Suppressor macrophage treated with lipopolysaccharide for 1 hour (primary cell): ENCODE measurements around the gene CHST8.

ENCODE experiments used
- DNase-seq, 3 donors: peaks; one replicate each; pipeline ENCODE4 v3.0.0-alpha.2; 2020 to 2022

The CHST8 gene

DNA sequence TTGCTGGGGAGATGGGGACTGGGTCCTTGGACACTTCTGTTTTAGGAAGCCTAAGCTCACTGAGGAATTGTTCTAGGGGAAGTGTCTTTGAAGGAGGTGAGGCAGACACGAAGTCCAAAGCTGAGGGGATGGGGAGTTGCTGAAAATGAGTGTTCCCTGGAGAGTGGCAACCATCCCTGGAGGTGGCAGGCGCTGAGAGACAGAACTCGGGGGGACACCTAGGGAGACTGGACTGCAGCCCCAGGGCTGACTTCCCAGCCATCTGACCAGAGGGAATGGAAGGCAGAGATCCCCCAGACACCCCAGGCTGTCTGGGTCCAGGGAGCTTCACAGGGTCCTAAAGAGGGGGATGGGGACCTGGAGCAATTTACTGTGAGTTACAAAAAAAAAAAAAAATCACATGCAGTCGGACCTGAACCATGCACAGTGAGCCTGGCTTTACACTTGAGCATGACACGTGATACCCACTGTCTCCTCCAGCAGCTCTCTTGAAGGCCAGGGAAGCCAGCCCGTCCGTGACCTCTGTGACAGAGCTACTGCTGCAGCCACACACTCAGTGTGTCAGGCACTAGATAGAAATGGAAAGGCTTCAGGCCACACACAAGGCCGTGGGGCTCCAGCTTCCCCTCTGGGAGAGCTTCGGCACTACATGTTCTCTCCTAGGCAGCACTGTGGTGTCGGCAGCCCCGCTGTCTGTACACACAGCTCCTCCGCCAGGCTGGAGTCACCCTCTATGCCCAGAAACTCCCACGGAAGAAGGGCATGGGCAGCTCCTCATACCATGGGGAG, 97.8 kb downstream of the CHST8 start:
- no peak for DNase-seq

DNA sequence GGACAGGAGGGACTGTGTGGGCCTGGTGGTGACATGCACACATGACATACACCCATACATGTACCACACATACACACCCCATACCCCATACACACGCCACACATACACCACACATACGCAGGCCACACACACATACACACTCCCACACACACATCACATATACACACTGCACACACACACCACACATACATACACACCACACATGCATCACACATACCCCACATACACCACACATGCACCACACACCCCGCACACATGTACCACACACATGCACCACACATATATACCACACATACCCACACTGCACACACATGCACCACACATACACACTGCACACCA, 98.4 kb downstream of the CHST8 start:
- DNase-seq: no peak

DNA sequence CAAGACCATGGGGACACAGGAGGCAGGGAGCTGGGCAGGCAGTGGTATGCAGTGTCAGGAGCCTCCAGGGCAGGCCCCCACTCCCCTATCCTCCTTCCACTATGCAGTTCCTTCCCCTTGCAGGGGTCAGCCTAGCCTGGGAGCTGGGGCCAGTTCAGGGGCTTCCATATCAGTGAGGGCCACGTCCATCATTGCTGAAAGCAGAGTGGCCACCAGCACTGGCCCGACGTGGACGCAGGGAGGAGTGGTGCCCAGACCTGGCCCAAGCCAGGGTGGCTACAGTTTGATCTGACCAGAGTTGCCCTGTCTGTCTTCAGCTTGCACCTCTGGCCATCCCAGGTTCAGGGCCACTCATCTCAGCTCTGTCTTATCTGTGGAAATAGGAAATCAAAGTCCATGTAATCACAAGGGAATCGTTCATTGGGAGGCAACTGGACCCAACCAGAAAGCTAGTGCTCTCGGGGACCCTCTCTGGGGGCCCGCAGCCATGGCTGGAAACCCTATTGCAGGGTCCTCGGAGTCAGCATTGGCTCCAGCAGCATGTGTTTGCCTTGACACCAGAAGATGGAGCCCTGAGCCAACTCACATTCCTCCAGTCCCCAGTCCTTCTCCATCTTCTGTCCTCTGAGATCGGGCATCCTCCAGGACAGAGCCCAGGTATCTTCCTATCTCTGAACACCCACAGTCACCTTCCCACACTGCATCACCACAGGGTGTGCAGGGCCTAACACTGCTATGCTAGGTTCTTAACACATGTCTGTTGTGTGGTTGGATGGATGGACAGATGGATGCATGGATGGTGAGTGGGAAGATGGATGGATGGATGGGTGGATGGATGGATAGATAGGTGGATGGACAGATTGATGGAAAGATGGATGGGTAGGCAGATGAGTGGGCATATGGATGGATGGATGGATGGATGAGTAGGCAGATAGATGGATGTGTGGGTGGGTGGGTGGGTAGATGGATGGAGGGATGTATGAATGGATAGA, 99.2 kb downstream of the CHST8 start:
- DNase-seq: no peak

DNA sequence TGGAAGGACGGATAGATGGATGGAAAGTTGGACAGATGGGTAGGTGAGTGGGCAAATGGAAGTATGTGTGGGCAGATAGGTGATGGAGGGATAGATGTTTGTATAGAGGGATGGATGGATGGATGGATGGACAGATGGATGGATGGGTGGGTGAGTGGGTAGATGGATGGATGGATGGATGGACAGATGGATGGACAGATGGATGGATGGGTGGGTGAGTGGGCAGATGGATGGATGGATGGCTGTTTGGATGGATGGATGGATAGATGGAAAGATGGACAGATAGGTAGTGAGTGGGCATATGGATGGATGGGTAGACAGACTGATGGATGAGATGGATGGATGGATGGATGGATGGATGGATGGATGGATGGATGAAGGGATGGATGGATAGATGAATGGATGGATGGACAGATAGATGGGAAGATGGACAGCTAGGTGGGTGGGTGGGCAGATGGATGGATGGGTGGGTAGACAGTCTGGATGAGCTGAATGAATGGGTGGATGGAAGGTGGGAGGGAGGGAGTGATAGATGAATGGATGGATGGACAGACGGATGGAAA, 100.1 kb downstream of the CHST8 start:
- DNase-seq: no peak

DNA sequence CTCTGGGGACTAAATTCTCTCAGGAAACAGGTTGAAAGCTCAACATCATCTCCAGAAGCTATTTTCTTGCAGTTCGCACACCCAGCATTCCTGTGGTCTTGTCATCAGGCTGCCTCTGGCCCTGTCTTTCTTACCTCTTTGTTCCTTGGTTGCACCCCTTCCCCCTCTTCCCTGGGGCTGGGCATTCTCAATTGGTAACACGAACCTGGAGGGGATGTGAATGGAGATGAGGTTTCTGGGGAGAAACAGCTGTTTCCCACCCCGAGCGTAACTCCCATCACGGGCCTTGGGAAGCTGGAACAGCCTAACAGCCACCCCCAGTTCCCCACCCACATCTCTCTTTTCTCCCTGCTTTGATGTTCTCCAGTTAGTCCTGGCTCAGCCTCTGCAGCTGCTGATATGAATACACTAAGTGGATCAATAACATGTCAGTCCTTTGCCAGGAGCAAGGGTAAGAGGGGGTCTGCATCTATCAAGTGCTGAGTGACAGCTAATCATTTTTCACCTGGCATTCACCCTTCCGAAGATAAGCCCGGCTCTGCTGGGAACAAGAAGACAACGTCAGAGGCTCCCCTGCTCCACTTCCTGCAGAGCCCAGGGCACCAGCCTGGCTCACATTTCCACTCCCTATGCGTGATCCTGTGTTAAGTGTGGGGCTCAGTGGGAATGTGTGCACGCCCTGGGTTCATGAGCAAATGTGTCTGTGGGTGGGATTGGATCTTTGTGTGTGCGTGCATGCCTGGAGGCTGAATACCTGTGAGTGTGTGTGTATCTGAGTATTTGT, 100.9 kb downstream of the CHST8 start:
- DNase-seq: no peak

DNA sequence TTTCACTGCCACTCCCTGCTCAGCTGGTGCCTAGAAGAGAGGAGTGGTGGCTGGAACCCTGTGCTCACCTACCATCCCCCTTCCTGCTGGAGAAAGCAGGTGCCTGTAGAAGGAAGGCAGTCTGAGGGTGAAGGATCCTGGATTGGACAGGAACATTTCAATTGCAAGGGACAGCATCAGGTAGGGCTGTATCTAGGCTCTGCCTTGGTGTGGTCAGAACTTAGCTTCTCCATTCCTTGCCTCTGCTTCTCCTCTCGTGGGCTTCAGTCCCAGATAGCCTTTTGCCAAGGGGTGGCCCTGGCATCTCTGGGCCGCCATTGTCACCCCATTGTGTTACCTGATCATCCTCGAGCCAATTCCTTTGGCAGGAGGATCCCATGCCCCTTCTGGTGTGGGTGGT, 101.8 kb downstream of the CHST8 start:
- no peak for DNase-seq

DNA sequence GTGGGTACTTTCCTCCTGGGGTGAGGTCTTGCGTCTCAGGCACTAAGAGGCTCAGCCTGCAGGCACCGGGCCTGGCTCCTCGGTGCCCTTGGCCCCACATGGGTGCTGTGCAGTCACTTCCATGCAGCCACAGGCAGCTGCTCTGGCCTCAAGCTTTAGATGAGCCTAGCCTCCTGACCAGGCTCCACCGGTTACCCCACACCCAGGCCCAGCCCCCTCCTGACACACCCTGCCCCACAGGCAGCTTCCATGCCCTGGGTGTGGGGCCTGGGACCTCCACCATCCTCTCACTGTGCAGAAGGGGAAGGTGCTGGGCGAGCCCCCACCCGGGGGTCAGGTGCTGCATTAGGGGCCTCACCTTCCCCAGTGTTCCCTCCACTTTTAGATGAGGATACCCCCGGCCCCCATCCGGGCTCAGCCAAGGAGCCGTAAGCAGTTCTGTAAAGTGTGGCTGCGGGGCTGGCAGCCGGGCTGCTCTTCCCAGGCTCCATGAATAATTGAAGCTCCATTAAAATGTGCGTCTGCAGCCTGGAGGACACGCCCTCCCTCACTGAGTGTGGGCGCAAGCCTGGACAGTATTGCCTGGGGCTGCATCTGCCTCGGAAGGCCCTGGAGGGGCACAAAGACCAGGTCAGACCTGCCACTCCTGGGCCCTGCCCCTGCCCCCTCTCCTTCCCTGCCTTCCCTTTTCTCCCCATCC, 102.4 kb downstream of the CHST8 start:
- no peak for DNase-seq

DNA sequence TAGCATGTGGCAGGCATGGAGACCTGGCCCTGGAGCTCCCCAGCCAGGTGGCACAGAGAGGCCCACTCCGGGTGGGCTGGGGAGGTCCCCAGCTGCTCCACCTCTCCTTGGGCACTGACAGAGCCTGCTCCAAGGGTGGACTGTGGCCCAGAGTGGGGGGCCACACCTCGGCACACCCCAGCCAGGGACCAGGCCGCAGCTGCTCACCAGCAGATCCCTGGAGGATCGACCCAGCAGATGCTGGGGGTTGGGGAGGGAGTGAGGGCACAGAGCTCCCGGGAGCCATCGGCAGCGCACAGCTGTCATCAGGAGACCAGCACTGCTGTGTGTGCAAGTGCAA, 102.9 kb downstream of the CHST8 start:
- no peak for DNase-seq

DNA sequence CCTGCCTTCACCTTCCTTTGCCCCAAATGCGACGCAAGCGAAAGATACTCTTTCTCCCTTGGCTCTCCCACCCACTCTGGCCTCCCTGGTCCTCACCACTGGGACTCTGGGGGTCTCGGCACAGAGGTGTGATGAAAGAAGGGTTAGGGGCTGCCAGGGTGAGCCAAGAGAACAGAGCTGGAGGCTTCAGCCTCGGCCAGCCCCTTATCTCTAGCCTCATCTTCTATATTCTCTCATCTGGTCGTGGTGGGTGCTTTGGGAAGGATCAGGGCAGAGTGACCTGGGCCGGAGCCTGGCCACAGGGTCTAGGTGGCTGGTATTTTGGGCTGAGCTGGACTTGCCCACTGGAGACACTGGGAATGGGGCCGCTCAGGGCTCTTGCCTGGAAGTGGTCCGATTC, 103.8 kb downstream of the CHST8 start:
- DNase-seq: no peak

DNA sequence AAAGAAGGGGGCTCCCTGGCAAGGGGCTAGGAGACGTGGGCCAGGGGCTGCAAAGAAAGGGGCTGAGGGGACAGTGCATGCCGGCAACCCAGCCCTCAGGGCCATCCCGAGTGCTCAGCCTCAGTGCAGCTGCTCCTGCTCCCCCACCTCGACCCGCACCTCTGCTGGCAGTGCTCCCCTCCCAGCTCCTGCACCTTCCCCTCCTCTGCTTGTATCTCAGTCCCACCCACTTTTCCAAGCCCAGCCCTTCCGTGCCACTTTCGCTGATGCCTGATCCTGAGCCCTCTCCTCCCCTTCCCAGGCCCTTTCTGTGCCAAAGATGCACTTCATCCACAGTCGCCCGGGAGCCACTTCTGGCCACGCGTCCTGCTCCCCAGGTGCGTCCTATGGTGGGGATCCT, 105.0 kb downstream of the CHST8 start:
- no peak for DNase-seq

DNA sequence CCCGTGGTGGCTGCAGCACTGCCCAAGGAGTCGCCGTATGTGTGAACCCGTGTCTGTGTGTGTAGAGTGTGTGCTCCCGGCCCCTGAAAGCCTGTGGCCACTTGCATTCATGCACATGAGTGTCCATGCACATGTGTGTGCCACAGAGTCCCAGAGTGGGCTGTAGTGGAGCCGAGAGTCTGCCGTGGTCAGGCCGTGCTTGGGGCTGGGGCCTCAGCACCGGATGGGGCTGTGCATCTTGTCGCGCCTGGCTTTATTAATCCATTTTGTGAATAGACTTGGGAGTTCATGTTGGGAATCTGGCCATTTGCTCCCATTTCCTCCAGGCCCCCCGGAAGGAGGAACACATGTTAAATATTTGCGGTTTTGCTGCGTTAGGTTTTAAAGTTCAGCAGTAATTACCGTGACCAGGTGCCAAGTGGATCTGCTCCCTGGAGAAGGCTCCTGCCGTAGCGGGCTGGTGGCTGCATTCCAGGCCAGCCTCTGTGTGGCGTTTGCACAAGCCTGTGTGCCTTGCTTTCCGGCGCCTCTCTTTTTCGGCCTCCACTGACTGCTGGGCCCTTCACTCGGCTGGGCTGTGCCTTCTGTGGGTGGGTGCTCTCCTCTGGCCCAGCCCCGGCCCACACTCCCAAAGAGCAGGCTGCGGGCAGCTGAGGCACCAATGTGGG, 105.7 kb downstream of the CHST8 start:
- no peak for DNase-seq

DNA sequence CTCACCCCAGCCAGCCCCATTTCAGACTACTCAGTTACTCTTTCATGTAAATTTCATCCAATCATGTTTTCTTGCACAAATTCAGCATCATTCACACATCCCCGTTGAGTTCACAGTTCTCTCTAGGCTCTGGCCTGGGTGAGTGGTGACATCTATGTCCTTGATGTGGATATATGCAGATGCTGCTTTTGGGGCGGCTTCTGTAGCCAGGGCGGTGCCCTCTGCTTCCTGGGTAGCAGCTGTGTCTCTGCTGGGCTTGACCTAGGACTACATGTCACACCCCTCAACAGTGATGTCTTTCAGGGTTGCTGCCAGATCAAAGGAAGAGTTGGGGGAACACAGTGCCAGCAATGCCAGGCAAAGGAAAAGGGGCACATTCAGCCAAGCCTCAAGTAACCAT, 106.4 kb downstream of the CHST8 start:
- no peak for DNase-seq

DNA sequence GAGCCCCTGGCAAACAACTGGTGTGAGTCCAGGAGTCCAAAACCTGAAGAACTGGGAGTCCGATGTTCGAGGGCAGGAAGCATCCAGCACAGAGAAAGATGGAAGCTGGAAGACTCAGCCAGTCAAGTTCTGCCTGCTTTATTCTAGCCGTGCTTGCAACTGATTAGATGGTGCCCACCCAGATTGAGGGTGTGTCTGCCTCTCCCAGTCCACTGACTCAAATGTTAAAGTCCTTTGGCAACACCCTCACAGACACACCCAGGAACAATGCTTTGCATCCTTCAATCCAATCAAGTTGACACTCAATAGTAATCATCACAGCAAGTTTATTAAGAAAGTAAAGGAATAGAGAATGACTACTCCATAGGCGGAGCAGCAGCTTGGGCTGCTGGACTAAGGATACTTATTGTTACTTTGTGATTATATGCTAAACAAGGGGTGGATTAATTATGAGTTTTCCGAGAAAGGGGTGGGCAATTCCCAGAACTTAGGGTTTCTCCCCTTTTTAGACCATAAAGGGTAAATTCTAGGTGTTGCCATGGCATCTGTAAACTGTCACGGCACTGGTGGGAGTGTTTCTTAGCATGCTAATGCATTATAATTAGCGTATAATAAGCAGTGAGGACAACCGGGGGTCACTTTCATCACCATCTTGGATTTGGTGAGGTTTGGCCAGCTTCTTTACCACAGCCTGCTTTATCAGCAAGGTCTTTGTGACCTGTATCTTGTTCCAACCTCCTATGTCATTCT, 109.3 kb downstream of the CHST8 start:
- DNase-seq: no peak

DNA sequence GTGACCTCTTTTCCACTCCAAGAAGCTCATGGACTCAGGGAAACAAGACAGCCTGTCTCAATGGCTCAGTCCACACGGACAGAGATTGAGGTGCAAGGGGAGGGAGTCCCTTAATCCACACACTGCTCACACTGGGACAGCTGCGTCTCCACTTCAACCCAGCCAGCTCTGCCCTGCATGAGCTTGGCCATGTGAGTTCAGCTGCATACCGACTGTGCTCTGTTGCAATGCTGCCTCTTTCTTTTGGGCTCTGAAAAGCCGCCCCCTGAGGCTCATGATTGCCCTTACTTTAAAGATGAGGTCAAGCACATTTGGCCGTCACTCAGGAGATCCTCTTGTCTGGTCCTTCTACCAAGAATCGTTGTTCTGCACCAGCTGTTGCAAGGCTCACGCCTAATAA, 110.1 kb downstream of the CHST8 start:
- no peak for DNase-seq

DNA sequence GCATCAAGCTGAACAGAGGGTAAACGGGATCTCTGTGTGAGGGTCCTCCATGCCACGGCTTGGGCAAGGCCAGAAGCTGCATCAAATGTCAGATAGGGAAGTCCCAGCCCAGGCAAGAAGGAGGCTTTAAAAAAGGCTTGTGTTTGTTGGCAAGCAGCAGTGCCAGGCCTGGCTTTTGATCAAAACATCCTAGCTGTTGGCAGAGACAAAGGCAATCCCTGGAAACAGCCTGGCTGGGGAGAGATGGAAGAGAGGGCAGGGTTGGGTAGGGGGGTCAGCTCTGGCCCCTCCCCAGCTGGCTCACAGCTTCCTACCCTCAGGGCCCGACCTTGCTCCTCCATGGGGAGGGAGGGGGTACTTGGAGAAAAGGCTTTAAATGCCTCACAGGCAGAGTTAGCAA, 113.2 kb downstream of the CHST8 start:
- DNase-seq: no peak

DNA sequence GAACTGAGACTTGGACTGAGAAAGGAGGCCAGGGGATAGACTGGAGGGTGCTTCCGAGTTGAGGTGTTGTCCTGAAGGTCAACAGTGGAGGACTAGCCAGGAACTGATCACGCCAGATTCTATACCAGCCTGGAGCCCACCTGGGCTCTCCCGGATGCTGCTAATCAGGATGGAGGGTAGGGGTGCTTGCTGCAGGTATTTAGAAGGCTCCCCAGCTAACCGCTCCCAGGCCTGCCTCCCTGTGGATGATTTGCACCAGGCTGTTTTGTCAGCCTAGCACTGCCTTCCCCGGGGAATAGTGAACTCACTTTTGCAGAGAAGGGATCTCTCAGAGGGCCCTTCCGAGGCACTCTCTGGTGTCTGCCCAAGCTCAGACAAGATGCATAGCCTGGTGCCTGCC, 114.4 kb downstream of the CHST8 start:
- DNase-seq: no peak

DNA sequence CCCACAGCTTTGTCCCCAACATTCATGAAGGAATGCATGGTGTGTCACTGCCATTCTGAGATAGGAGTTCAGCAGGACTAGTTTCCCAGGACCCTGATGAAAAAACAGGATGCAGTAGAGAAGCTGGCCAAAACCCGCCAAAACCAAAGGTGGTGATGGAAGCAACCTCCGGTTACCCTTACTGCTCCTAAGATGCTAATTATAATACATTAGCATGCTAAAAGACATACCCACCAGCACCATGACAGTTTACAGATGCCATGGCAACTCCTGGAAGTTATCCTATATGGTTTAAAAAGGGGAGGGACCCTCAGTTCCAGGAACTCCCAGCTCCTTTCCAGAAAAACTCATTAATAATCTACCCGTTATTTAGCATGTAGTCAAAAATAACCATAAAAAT, 115.0 kb downstream of the CHST8 start:
- DNase-seq: no peak

DNA sequence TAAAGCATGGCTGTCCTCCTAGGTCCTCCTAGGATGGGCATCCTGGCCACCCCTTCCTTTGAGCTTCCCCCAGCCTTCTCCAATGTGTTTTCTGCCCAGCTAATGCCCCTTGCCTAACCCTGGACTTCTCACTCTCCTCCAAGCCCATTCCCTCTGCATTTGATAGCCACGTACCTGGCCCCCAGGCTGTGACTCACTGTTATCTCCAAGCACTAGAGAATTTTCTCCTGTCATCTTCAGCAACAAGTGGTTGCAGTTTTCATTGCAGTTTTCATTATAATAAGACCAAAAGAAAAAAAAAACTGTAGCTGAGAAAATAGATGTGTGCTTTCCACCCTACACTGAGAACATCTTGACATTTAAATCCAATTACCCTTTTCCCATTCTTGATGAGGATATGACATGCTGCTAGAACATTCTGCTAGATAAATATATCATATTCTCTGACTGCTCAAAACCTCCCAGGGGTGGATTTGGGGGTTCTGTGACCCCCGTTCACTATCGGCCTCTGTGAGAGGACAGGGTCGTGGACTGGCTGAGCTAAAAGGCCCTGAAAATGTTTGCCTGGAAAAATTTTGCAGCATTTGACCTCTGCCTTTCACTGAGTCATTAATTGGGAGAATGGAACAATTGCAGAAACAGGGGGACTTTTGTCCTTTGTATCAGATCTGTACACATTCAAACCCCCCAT, 116.1 kb downstream of the CHST8 start:
- DNase-seq: no peak

DNA sequence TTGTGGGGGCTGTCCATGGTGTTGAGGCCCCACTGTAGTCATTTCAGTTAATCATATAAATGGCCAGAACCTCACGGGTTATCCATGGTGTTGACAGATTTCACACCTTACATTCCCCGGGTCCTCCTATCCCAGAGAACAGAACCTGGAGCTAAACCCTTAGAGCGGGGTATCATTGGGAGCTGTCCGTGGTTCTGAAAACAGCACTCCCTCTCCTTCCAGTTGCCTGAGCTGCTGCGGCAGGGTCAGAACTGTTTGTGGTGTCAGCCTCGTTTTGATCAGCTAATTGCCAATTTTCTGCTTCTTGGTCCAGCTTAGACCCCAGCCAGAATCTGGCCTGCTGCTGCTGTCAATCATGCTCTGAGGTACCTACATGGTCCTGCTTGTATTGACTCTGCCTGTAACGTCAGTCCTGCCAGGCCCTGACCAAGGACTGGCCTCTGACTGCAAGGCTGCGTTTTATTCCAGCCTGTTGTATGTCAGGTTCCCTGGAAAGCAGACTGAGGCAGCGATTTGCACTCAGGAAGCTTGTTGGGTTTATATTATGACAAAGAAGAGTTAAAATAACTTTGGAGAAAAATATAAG, 119.2 kb downstream of the CHST8 start:
- DNase-seq: peak; percentile 20 to 44 (median 32)

DNA sequence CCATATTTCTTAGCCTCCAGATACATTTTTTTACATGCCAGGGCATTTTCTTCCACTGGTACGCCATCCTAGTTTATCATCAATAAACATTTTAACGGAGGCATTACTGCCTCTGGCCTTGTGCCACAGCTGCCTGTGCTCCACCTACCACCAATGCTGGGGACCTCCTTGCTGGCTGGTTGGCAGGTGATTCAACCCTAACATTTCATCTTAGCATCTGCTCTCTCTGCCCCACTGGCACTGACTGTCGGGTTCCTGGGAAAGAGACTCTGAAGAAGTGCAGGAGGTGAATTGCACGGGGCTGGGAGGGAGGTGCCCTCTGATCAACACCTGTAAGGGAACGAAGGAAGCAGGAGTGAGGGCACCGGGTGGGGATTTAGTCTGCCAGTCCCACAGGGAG, 123.5 kb downstream of the CHST8 start:
- DNase-seq: no peak
